Spleen (tissue), 11 donors: ENCODE data around the gene PCDH15. TPM values are rescaled to one million over a fixed set of nuclear protein-coding genes. Genes with fewer than 3 reads are reported as not detected.

ENCODE experiments used
- DNase-seq: peaks from one replicate; pipeline ENCODE4 v3.0.0-alpha.2; 2020
- H3K27ac ChIP-seq, 8 donors: fragments of 200-600 bp; sonication (generic) in 7 of 8; 1 replicate in 4 of 8; 2 replicates in 4 of 8; pipeline versions ENCODE4 v1.5.0 to v1.8.0; 2016 to 2021; ENCODE audit warnings: inconsistent platforms in 4 of 8, mild to moderate bottlenecking in 4 of 8, moderate library complexity in 1 of 8
- H3K27me3 ChIP-seq, 7 donors: fragments of 200-600 bp; sonication (generic) in 6 of 7; replicated peaks in 1 of 7; 1 replicate in 4 of 7; 2 replicates in 3 of 7; pipeline versions ENCODE4 v1.5.0 to v1.8.0; 2016 to 2021; ENCODE audit warnings: inconsistent platforms in 3 of 7, mild to moderate bottlenecking in 1 of 7
- H3K36me3 ChIP-seq, 6 donors: fragments of 200-600 bp; sonication (generic) in 5 of 6; 1 replicate in 4 of 6; 2 replicates in 2 of 6; pipeline versions ENCODE4 v1.5.0 to v1.8.0; 2016 to 2021; ENCODE audit warnings: inconsistent platforms in 2 of 6
- H3K4me1 ChIP-seq, 6 donors: fragments of 200-600 bp; sonication (generic) in 5 of 6; 1 replicate in 3 of 6; 2 replicates in 3 of 6; pipeline versions ENCODE4 v1.5.0 to v1.8.0; 2016 to 2021; ENCODE audit warnings: inconsistent platforms in 3 of 6
- H3K4me3 ChIP-seq, 8 donors: fragments of 200-600 bp; sonication (generic) in 7 of 8; 1 replicate in 4 of 8; 2 replicates in 4 of 8; pipeline versions ENCODE4 v1.5.0 to v1.8.0; 2016 to 2021; ENCODE audit warnings: inconsistent platforms in 4 of 8, mild to moderate bottlenecking in 4 of 8, moderate library complexity in 2 of 8
- H3K9me3 ChIP-seq, 8 donors: fragments of 200-600 bp; sonication (generic) in 7 of 8; 1 replicate in 4 of 8; 2 replicates in 4 of 8; pipeline versions ENCODE4 v1.5.0 to v1.8.0; 2016 to 2021; ENCODE audit warnings: inconsistent platforms in 4 of 8
- CTCF ChIP-seq, 11 experiments: fragments of 200-600 bp in 7 of 11; fragments of 450-650 bp in 4 of 11; sonication (generic) in 4 of 11; IDR thresholded peaks in 8 of 11; conservative IDR thresholded peaks in 3 of 11; 1 replicate in 7 of 11; 2 replicates in 4 of 11; pipeline versions ENCODE4 v1.4.0 to v1.8.0; 2016 to 2021; ENCODE audit warnings: antibody characterized with exemption in 11 of 11, inconsistent platforms in 4 of 11, mild to moderate bottlenecking in 1 of 11
- POLR2A ChIP-seq, 3 donors: fragments of 450-650 bp; IDR thresholded peaks; one replicate each; pipeline ENCODE4 v1.5.1; 2017; ENCODE audit warnings: antibody characterized with exemption in 3 of 3, mild to moderate bottlenecking in 1 of 3
- POLR2AphosphoS5 ChIP-seq, 3 donors: sonication (generic); formaldehyde crosslinking; IDR thresholded peaks; one replicate each; pipeline ENCODE4 v1.5.1; 2017; ENCODE audit warnings: antibody characterized with exemption in 3 of 3
- WGBS, 5 donors: extraction: QIAGEN DNeasy Blood & Tissue Kit in 3 of 5; methylation state at CpG; one replicate each; pipeline versions ENCODE4 v1.1.5 to v1.1.7; 2013 to 2018; 5-methylcytosine and 5-hydroxymethylcytosine counted together
- intact Hi-C: fragments of 100-400 bp; cut with DNase I; formaldehyde crosslinking; loops from one replicate; pipeline ENCODE4 v1.15.0; 2023; ENCODE audit warnings: low total_unique reads
- polyA plus RNA-seq, 3 donors: library from polyadenylated mRNA; stranded (reverse); fragments of 200-250 nt; gene quantifications; one replicate each; pipeline ENCODE4 v1.2.1, GENCODE V29; 2013
- total RNA-seq, 7 donors: library from RNA; depleted of rRNA in 3 of 7; stranded (reverse); fragments of >200 nt in 3 of 7; fragmentation: NEBNext Ultra II Directional in 4 of 7; extraction: Animal tissue kit (Norgen Biotek cat#: 25700) in 4 of 7; gene quantifications; one replicate each; pipeline versions ENCODE4 v1.1.0 to v1.2.1, GENCODE V29; 2016 to 2021
- donor health status: healthy with polysubstance abuse.
- donor health status: DM: no; HTN: no; CAD: no; lungs with moderate emphysema.
- donor health status: DM: no; HTN: no; CAD: no.
- donor health status: Bipolar disorder and iron deficiency.
- donor health status: healthy.
- donor health status: DM: no; HTN: no; CAD: no.
- donor health status: DM: yes; HTN: yes; CAD: no.

Gene PCDH15
- total and polyA plus RNA-seq, 10 donors, result 0.24 to 2.1 (median 0.83) TPM

DNA sequence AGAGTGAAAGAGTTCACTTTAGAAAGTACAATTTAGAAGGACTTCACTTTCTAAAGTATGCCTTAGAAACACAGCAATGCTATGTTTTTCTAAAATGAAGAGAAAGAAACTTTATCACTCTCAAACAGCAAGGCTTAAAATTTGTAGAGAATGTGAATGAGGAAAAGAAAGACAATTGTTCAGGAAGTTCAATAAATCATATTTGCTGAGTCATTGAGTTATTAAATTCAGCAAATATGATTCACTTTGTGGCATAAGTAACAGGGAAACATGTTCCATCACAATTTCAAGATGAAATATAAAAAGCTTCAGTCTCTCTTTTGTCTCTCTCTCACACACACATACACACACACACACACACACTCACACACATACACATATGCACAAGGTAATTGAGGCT, 187.9 kb downstream of the PCDH15 start:
- Histone ChIP-seq H3K27ac (no peak overlapping the region), H3K9me3 (no peaks in the 10 kb centered on the region), H3K4me3 (no peak overlapping the region), H3K36me3 (no peaks in the 10 kb centered on the region), H3K4me1 (no peaks in the 10 kb centered on the region), H3K27me3 (no peaks in the 10 kb centered on the region)
- intact Hi-C loops, result no loop called here
- no peak for DNase-seq
- TF ChIP-seq CTCF (IDR thresholded peaks at IDR 0.05 in 8 of 11, conservative IDR thresholded peaks at IDR 0.05 in 3 of 11) (no peak), POLR2A (IDR thresholded peaks at IDR 0.05) (no peak), POLR2AphosphoS5 (IDR thresholded peaks at IDR 0.05) (no peak)

DNA sequence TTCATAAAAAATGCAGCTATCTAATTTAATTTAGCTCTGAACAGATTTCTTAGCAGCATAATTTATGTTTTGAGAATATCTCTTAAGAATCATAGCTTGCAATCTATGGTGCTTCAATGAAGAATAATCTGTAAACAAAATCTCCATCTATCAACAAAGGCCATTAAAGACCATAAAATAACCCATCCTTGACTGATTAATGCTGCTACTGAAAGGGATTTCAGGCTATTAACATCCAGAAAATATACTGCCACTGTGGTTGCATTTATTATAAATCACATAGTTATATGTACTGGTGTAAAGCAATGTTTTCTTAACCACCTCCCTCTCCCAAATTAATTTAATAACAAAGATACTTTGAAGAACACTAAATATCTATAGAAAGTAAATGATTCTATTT, 191.6 kb downstream of the PCDH15 start:
- no peak overlapping the region for H3K27ac ChIP-seq
- H3K4me3 ChIP-seq, result no peak overlapping the region
- TF ChIP-seq POLR2A (IDR thresholded peaks at IDR 0.05), result no peak
- TF ChIP-seq CTCF (IDR thresholded peaks at IDR 0.05 in 8 of 11, conservative IDR thresholded peaks at IDR 0.05 in 3 of 11), result no peak
- no peak for TF ChIP-seq POLR2AphosphoS5 (IDR thresholded peaks at IDR 0.05)
- no peaks in the 10 kb centered on the region for H3K36me3 ChIP-seq
- no peaks in the 10 kb centered on the region for H3K27me3 ChIP-seq
- intact Hi-C loops, result no loop called here
- DNase-seq, result no peak
- H3K4me1 ChIP-seq, result no peaks in the 10 kb centered on the region
- H3K9me3 ChIP-seq, result peaks cover 0 to 4% (median 0%) of the 10 kb centered on the region in 8 donors

DNA sequence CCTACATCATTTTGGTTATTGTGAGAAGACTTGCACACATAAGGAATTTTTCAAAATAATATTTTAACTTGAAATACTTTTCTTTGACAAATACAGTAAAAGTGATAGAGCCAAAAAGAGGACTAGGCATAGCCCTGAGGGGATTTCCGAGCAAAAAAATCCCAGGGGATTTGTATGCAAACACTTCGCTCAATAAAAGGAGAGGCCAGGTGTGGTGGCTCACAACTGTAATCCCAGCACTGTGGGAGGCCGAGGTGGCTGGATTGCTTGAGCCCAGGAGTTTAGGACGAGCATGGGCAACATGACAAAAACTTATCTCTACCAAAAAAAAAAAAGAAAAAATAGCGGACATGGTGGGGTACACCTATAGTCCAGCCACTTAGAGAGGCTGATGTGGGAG, 193.0 kb downstream of the PCDH15 start:
- H3K27ac ChIP-seq, result no peak overlapping the region
- H3K36me3 ChIP-seq, result no peaks in the 10 kb centered on the region
- intact Hi-C loops, result no loop called here
- H3K4me3 ChIP-seq, result no peak overlapping the region
- WGBS, 5 donors, result 77 to 90% (median 84%) methylated on average over 5 of the region's 5 CpGs
- DNase-seq, result no peak
- H3K4me1 ChIP-seq, result no peaks in the 10 kb centered on the region
- no peak for TF ChIP-seq CTCF (IDR thresholded peaks at IDR 0.05 in 8 of 11, conservative IDR thresholded peaks at IDR 0.05 in 3 of 11)
- no peak for TF ChIP-seq POLR2A (IDR thresholded peaks at IDR 0.05)
- TF ChIP-seq POLR2AphosphoS5 (IDR thresholded peaks at IDR 0.05), result no peak
- H3K27me3 ChIP-seq, result no peaks in the 10 kb centered on the region
- H3K9me3 ChIP-seq, result peaks cover 0 to 4% (median 0%) of the 10 kb centered on the region in 8 donors

GRCh38 chr10:54594289-54594688, 206.7 kb downstream of the PCDH15 start:
- Histone ChIP-seq H3K4me3 (no peak overlapping the region), H3K27me3 (no peaks in the 10 kb centered on the region), H3K36me3 (no peaks in the 10 kb centered on the region), H3K4me1 (no peaks in the 10 kb centered on the region), H3K27ac (no peak overlapping the region), H3K9me3 (peaks cover 0 to 33% (median 4%) of the 10 kb centered on the region in 8 donors)
- intact Hi-C loops, result no loop called here
- peak; percentile 41 for DNase-seq
- no peak for TF ChIP-seq POLR2AphosphoS5 (IDR thresholded peaks at IDR 0.05)
- no peak for TF ChIP-seq CTCF (IDR thresholded peaks at IDR 0.05 in 8 of 11, conservative IDR thresholded peaks at IDR 0.05 in 3 of 11)
- TF ChIP-seq POLR2A (IDR thresholded peaks at IDR 0.05), result no peak
- 71 to 92% (median 80%) methylated on average over 3 of the region's 3 CpGs for WGBS, 5 donors
